Stomach (tissue), 9 donors: ENCODE measurements around the gene ETNK2. TPM values are rescaled to one million over a fixed set of nuclear protein-coding genes. Genes with fewer than 3 reads are reported as not detected.

Experiments
- DNase-seq, 2 donors: peaks; one replicate each; pipeline versions ENCODE4 v3.0.0 to v3.0.0-alpha.2; 2013 to 2019
- H3K27ac ChIP-seq, 5 donors: fragments of 200-600 bp in 4 of 5; sonication (generic) in 4 of 5; one replicate each; pipeline ENCODE4 v1.5.1; 2013 to 2019; ENCODE audit warnings: mild to moderate bottlenecking in 1 of 5, moderate library complexity in 1 of 5
- H3K27me3 ChIP-seq, 3 donors: fragments of 200-600 bp; sonication (generic); one replicate each; pipeline ENCODE4 v1.5.1; 2017 to 2019; ENCODE audit warnings: mixed run types in 1 of 3
- H3K36me3 ChIP-seq, 4 donors: fragments of 200-600 bp; sonication (generic); 1 replicate in 3 of 4; 2 replicates in 1 of 4; pipeline ENCODE4 v1.5.1; 2016 to 2019
- H3K4me1 ChIP-seq, 4 donors: fragments of 200-600 bp; sonication (generic); one replicate each; pipeline ENCODE4 v1.5.1; 2016 to 2019
- H3K4me3 ChIP-seq, 4 donors: fragments of 200-600 bp; sonication (generic) in 3 of 4; one replicate each; pipeline ENCODE4 v1.5.1; 2016 to 2019; ENCODE audit warnings: mild to moderate bottlenecking in 1 of 4
- H3K9me3 ChIP-seq, 4 donors: fragments of 200-600 bp; sonication (generic); one replicate each; pipeline ENCODE4 v1.5.1; 2016 to 2019
- CTCF ChIP-seq, 7 experiments: fragments of 450-650 bp in 4 of 7; fragments of 200-600 bp in 3 of 7; sonication (generic) in 3 of 7; IDR thresholded peaks; one replicate each; pipeline ENCODE4 v1.5.1; 2016 to 2019; ENCODE audit warnings: antibody characterized with exemption in 7 of 7, control low read depth in 2 of 7, mild to moderate bottlenecking in 1 of 7
- EP300 ChIP-seq: sonication (generic); formaldehyde crosslinking; IDR thresholded peaks from one replicate; pipeline ENCODE4 v1.6.1; 2017; ENCODE audit warnings: antibody characterized with exemption
- POLR2A ChIP-seq, 4 donors: fragments of 450-650 bp; IDR thresholded peaks; one replicate each; pipeline ENCODE4 v1.6.1; 2016; ENCODE audit warnings: antibody characterized with exemption in 4 of 4, control low read depth in 2 of 4, mild to moderate bottlenecking in 1 of 4, moderate library complexity in 1 of 4
- POLR2AphosphoS5 ChIP-seq, 3 donors: sonication (generic); formaldehyde crosslinking; IDR thresholded peaks; one replicate each; pipeline ENCODE4 v1.6.1; 2016; ENCODE audit warnings: antibody characterized with exemption in 3 of 3
- WGBS, 5 donors: extraction: QIAGEN DNeasy Blood & Tissue Kit in 3 of 5; methylation state at CpG; one replicate each; pipeline versions ENCODE4 v1.1.5 to v1.1.7; 2013 to 2018; 5-methylcytosine and 5-hydroxymethylcytosine counted together
- intact Hi-C: fragments of 100-400 bp; cut with DNase I; formaldehyde crosslinking; loops from one replicate; pipeline ENCODE4 v1.15.1; 2023; ENCODE audit warnings: low total_unique reads
- polyA plus RNA-seq, 3 donors: library from polyadenylated mRNA; stranded (reverse); fragments of 200-250 nt; gene quantifications; one replicate each; pipeline ENCODE4 v1.2.3, GENCODE V29; 2013
- total RNA-seq, 5 donors: library from RNA; depleted of rRNA; stranded (reverse); fragments of >200 nt; gene quantifications; one replicate each; pipeline versions ENCODE4 v1.1.0 to v1.2.3, GENCODE V29; 2014 to 2016
- donor health status: healthy with polysubstance abuse.
- donor health status: Bipolar disorder and iron deficiency.
- donor health status: healthy.

The ETNK2 gene
- total and polyA plus RNA-seq, 8 donors: 0.45 to 12.2 (median 7.1) TPM

DNA sequence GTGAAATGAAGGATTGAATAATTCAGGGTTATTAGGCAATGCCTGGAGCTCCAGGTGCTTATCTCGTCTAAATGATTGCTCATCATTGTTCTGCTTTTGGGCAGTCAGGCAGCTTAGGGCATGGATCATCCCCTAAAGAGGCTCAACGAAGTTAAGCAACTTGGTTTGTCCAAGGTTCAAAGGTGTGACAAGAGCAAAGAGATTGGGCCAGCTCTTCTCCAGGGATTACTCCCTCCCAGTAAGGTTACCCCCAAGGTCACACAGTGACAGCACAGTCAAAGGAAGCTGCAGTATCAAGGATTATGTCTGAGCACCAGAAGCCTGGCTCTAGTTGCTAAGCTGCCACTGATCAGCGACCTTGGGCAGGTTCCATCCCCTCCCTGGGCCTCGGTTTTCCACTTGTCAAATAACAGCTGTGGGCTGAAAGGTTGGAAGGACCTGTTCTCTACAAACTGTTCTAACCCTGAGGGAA, 6.8 kb downstream of the ETNK2 start:
- 60 to 70% (median 64%) methylated on average over 4 of the region's 4 CpGs for WGBS, 5 donors
- Histone ChIP-seq H3K4me1 (peaks cover 0 to 4% (median under 1%) of the 10 kb centered on the region in 4 donors), H3K4me3 (no peak overlapping the region), H3K9me3 (no peaks in the 10 kb centered on the region), H3K27me3 (no peaks in the 10 kb centered on the region), H3K27ac (no peak overlapping the region), H3K36me3 (peaks cover 0 to 24% (median 10%) of the 10 kb centered on the region in 4 donors)
- intact Hi-C loops: no loop called here
- DNase-seq: no peak
- TF ChIP-seq CTCF (IDR thresholded peaks at IDR 0.05) (no peak), EP300 (no peak), POLR2A (IDR thresholded peaks at IDR 0.05) (no peak), POLR2AphosphoS5 (IDR thresholded peaks at IDR 0.05) (no peak)

- Histone ChIP-seq H3K27ac (no peak overlapping the region), H3K4me3 (no peak overlapping the region), H3K27me3 (no peaks in the 10 kb centered on the region), H3K4me1 (no peaks in the 10 kb centered on the region), H3K9me3 (no peaks in the 10 kb centered on the region), H3K36me3 (peaks cover 0 to 40% (median 18%) of the 10 kb centered on the region in 4 donors)
- TF ChIP-seq POLR2AphosphoS5 (IDR thresholded peaks at IDR 0.05) (no peak), EP300 (no peak), POLR2A (IDR thresholded peaks at IDR 0.05) (no peak), CTCF (IDR thresholded peaks at IDR 0.05) (no peak)
- no peak for DNase-seq
- WGBS, 5 donors: 75 to 89% (median 82%) methylated on average over 14 of the region's 14 CpGs
- intact Hi-C loops: no loop called here
Observed at GRCh38 chr1:204143276-204144041, 8.4 kb downstream of the ETNK2 start.

DNA sequence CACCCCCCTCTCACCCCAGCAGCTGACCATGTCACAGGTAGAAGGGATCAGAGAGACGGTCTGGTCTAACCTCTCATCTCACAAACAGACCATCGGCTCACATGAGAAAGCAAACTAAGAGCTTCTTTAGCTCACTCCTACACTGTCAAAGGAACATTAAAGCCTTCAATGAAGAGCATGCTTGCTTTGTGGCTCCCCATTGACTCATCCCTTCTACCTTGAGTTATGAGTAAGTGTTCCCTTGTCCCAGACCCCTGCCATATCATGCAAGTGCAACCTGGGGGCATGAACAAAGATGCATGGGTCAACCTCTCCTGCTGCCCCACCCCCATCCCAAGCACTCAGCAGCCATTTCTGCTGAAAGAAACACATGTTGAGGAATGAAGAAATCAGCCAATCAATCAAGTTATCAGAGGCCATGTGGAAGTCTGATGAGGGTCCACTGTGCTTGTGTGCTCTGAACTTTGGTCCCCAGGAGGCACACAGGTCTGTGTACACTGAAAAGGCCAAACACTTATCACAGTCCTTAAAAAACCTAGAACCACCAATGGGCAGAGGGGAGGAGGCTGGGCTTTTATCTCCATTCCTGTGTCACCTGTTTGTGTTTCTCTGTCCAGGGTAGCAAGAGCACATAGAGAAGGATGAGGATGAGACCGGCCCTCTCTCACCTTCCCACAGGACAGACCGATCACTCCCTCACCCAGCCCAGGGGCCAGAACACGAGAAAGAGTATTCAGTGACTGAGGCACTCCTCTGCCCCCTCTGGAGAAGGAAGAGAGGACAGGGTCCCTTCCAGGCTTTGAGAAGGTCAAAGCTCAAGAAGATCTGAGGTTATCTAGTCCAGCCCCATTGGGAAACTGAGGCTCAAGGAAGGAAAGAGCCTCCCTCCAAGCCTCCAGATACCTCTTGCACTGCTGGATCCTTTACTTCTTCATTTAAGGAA, 9.5 kb downstream of the ETNK2 start:
- Histone ChIP-seq H3K4me3 (no peak overlapping the region), H3K36me3 (peaks cover 0 to 50% (median 23%) of the 10 kb centered on the region in 4 donors), H3K27me3 (no peaks in the 10 kb centered on the region), H3K4me1 (no peaks in the 10 kb centered on the region), H3K9me3 (no peaks in the 10 kb centered on the region), H3K27ac (no peak overlapping the region)
- intact Hi-C loops: no loop called here
- WGBS, 5 donors: 71 to 81% (median 77%) methylated on average over 3 to 5 of the region's 5 CpGs
- TF ChIP-seq EP300 (no peak), CTCF (IDR thresholded peaks at IDR 0.05) (no peak)
- no peak for DNase-seq

GRCh38 chr1:204141131-204141530, 10.7 kb downstream of the ETNK2 start:
- intact Hi-C loops: no loop called here
- Histone ChIP-seq H3K4me1 (no peaks in the 10 kb centered on the region), H3K4me3 (no peak overlapping the region), H3K27ac (no peak overlapping the region), H3K9me3 (no peaks in the 10 kb centered on the region), H3K36me3 (peaks cover 0 to 53% (median 25%) of the 10 kb centered on the region in 4 donors), H3K27me3 (no peaks in the 10 kb centered on the region)
- WGBS, 5 donors: 79 to 96% (median 90%) methylated on average over 3 of the region's 3 CpGs
- no peak for DNase-seq
- TF ChIP-seq POLR2A (IDR thresholded peaks at IDR 0.05): no peak
- no peak for TF ChIP-seq CTCF (IDR thresholded peaks at IDR 0.05)
- no peak for TF ChIP-seq EP300
- no peak for TF ChIP-seq POLR2AphosphoS5 (IDR thresholded peaks at IDR 0.05)
